ENCODE measurements around the gene IHH.

DNA sequence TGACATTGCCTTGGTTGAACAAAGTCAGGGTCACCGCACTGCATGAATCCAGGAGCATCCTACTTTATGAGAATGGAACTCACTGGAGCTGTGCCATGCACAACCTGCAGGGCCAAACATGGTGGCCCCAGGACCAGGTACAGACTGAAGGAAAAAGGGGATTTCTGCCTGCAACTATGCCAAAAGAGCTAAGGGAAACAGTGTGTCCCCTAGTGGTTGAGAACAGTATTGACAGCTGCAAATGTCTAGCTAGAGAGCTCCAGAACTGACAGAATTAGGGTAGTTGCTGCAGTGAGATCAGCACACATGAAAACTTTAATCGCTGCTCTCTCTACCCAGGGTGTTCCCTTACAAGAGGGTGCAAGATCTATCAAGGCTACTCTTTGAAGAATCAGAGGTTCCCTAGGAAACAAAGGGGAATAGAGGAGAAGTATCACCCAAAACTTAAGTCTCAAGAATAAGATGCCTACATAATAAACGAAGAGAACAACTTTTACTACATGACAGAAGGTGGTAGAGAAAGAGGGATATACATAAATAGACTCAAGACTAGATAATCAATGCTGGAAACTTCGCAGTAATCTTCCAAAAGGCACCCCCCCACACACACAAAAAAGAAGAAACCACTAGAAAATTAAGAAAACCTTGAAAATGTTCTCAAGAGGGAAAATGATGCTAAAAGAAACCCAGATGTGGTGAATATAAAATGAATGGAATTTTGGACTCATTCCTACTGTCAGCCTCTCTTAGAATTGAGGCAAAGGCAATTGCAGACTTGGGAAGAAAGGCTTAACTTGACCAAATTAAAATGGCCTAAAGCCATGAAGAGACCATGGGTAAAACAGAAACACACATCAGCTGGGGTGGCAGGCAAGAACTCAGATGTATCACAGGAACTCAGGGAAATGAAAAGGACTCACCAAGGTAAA, 43.6 kb upstream of the IHH start:
- TF ChIP-seq, protein P1, sequence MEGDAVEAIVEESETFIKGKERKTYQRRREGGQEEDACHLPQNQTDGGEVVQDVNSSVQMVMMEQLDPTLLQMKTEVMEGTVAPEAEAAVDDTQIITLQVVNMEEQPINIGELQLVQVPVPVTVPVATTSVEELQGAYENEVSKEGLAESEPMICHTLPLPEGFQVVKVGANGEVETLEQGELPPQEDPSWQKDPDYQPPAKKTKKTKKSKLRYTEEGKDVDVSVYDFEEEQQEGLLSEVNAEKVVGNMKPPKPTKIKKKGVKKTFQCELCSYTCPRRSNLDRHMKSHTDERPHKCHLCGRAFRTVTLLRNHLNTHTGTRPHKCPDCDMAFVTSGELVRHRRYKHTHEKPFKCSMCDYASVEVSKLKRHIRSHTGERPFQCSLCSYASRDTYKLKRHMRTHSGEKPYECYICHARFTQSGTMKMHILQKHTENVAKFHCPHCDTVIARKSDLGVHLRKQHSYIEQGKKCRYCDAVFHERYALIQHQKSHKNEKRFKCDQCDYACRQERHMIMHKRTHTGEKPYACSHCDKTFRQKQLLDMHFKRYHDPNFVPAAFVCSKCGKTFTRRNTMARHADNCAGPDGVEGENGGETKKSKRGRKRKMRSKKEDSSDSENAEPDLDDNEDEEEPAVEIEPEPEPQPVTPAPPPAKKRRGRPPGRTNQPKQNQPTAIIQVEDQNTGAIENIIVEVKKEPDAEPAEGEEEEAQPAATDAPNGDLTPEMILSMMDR (IDR thresholded peaks at IDR 0.05) = peak; percentile 48 to 76 (median 64)
- TF ChIP-seq POLR2A (IDR thresholded peaks at IDR 0.05) = no peak

Data from esophagus squamous epithelium (tissue), 4 donors.